GM23338 (cell line): ENCODE measurements around the gene OBSCN. TPM values are rescaled to one million over a fixed set of nuclear protein-coding genes. Genes with fewer than 3 reads are reported as not detected.

Experiments
- ATAC-seq: fragments of 200-7000 bp; cut with Tn5 transposase; 3 replicates; pipeline ENCODE4 v1.9.1; 2020
- DNase-seq: peaks from one replicate; pipeline ENCODE4 v3.0.0-alpha.2; 2015; ENCODE audit warnings: low spot score
- H2AFZ ChIP-seq: fragments of 200-600 bp; sonication (generic); 2 replicates; pipeline ENCODE4 v1.8.0; 2016; ENCODE audit warnings: antibody characterized with exemption, mild to moderate bottlenecking, moderate library complexity
- H3F3A ChIP-seq: fragments of 200-600 bp; sonication (generic); replicated peaks from 2 replicates; pipeline ENCODE4 v1.8.0; 2017; ENCODE audit warnings: antibody characterized with exemption, mixed run types, low read depth
- H3K27ac ChIP-seq: fragments of 200-600 bp; sonication (generic); 2 replicates; pipeline ENCODE4 v1.6.1; 2016; ENCODE audit warnings: low read depth
- H3K27me3 ChIP-seq: fragments of 200-600 bp; sonication (generic); 2 replicates; pipeline ENCODE4 v1.8.0; 2016; ENCODE audit warnings: mild to moderate bottlenecking, mixed run types, moderate library complexity; ENCODE audit not compliant: insufficient read depth
- H3K36me3 ChIP-seq: fragments of 200-600 bp; sonication (generic); 2 replicates; pipeline ENCODE4 v1.8.0; 2016; ENCODE audit warnings: mild to moderate bottlenecking; ENCODE audit not compliant: insufficient read depth
- H3K4me1 ChIP-seq: fragments of 200-600 bp; sonication (generic); 2 replicates; pipeline ENCODE4 v1.8.0; 2016; ENCODE audit warnings: mild to moderate bottlenecking, moderate library complexity; ENCODE audit not compliant: insufficient read depth
- H3K4me2 ChIP-seq: fragments of 200-600 bp; sonication (generic); 2 replicates; pipeline ENCODE4 v1.7.1; 2017; ENCODE audit warnings: mixed run types
- H3K4me3 ChIP-seq: fragments of 200-600 bp; sonication (generic); 2 replicates; pipeline ENCODE4 v1.6.1; 2016; ENCODE audit warnings: mixed run types
- H3K79me2 ChIP-seq: fragments of 200-600 bp; sonication (generic); replicated peaks from 2 replicates; pipeline ENCODE4 v1.8.0; 2017; ENCODE audit warnings: mild to moderate bottlenecking; ENCODE audit not compliant: insufficient read depth
- H3K9me2 ChIP-seq: fragments of 200-600 bp; sonication (generic); 2 replicates; pipeline ENCODE4 v1.8.0; 2017; ENCODE audit not compliant: insufficient read depth
- H4K20me1 ChIP-seq: fragments of 200-600 bp; sonication (generic); replicated peaks from 2 replicates; pipeline ENCODE4 v1.8.0; 2017; ENCODE audit warnings: mild to moderate bottlenecking; ENCODE audit not compliant: insufficient read depth
- H3K27ac Mint-ChIP-seq: 2 replicates; pipeline ENCODE4 v1.8.0; 2020; ENCODE audit warnings: inconsistent platforms, mild to moderate bottlenecking, moderate library complexity, mixed read lengths
- H3K27me3 Mint-ChIP-seq: 3 replicates; pipeline ENCODE4 v1.8.0; 2022; ENCODE audit warnings: low read depth, mild to moderate bottlenecking, moderate library complexity, mixed read lengths, inconsistent platforms; ENCODE audit not compliant: insufficient read depth, poor library complexity
- H3K36me3 Mint-ChIP-seq: 3 replicates; pipeline ENCODE4 v1.8.0; 2021; ENCODE audit warnings: low read depth, mild to moderate bottlenecking, inconsistent platforms, moderate library complexity, mixed read lengths
- H3K4me1 Mint-ChIP-seq: 3 replicates; pipeline ENCODE4 v1.8.0; 2020; ENCODE audit warnings: mild to moderate bottlenecking, inconsistent platforms, mixed read lengths
- H3K4me3 Mint-ChIP-seq: 3 replicates; pipeline ENCODE4 v1.8.0; 2021; ENCODE audit warnings: moderate library complexity, mild to moderate bottlenecking, inconsistent platforms, mixed read lengths
- H3K9me3 Mint-ChIP-seq: 3 replicates; pipeline ENCODE4 v1.8.0; 2020; ENCODE audit warnings: moderate library complexity, mild to moderate bottlenecking, inconsistent platforms, mixed read lengths
- CREB1 ChIP-seq: fragments of 250-450 bp; sonication (Bioruptor Pico); IDR thresholded peaks from 2 replicates; pipeline ENCODE4 v1.5.0; 2020; ENCODE audit warnings: low read depth, mild to moderate bottlenecking, moderate library complexity
- EZH2phosphoT487 ChIP-seq: fragments of 200-600 bp; sonication (generic); IDR thresholded peaks from one replicate; pipeline ENCODE4 v1.8.1; 2018; ENCODE audit warnings: antibody characterized with exemption; ENCODE audit not compliant: unreplicated experiment
- JUNB ChIP-seq: IDR thresholded peaks from one replicate; pipeline ENCODE4 v1.6.1; 2016; ENCODE audit warnings: antibody characterized with exemption; ENCODE audit not compliant: unreplicated experiment
- NANOG ChIP-seq: IDR thresholded peaks from 2 replicates; pipeline ENCODE4 v1.6.1; 2016; ENCODE audit warnings: antibody characterized with exemption, borderline replicate concordance
- POLR2AphosphoS5 ChIP-seq: IDR thresholded peaks from 2 replicates; pipeline ENCODE4 v1.6.1; 2016; ENCODE audit warnings: antibody characterized with exemption, low read depth
- ZNF331 ChIP-seq: fragments of 250-450 bp; sonication (Bioruptor Pico); IDR thresholded peaks from 2 replicates; pipeline ENCODE4 v1.5.0; 2020; ENCODE audit warnings: low read depth, mild to moderate bottlenecking, moderate library complexity
- polyA plus RNA-seq: library from polyadenylated mRNA; unstranded; fragments of >200 nt; fragmentation: Nextera tagmentation; extraction: Ambion mirVana; gene quantifications from 2 replicates; pipeline ENCODE4 v1.2.1, GENCODE V29; 2016
- total RNA-seq: library from RNA; depleted of rRNA; stranded (reverse); fragments of >200 nt; shearing (Covaris generic); gene quantifications from 2 replicates; pipeline ENCODE4 v1.2.3, GENCODE V29; 2014
- TF ChIP-seq, protein P1 (sequence below): IDR thresholded peaks from one replicate; pipeline ENCODE4 v1.6.1; 2018; ENCODE audit warnings: antibody characterized with exemption; ENCODE audit not compliant: unreplicated experiment
- TF ChIP-seq, protein P2 (sequence below), 2 experiments: fragments of 200-600 bp in 1 of 2; sonication (generic) in 1 of 2; conservative IDR thresholded peaks; 2 replicates each; pipeline versions ENCODE4 v1.5.1 to v1.6.1; 2016 to 2017; ENCODE audit warnings: antibody characterized with exemption in 2 of 2, low read depth in 2 of 2, mild to moderate bottlenecking in 2 of 2, moderate library complexity in 1 of 2
- TF ChIP-seq, protein P3 (sequence below): fragments of 250-450 bp; sonication (Bioruptor Pico); IDR thresholded peaks from 2 replicates; pipeline ENCODE4 v1.5.0; 2020; ENCODE audit warnings: mild to moderate bottlenecking, moderate library complexity

The OBSCN gene
- total and polyA plus RNA-seq, 2 experiments from 2014 or later = 8.4 to 38.5 TPM

DNA sequence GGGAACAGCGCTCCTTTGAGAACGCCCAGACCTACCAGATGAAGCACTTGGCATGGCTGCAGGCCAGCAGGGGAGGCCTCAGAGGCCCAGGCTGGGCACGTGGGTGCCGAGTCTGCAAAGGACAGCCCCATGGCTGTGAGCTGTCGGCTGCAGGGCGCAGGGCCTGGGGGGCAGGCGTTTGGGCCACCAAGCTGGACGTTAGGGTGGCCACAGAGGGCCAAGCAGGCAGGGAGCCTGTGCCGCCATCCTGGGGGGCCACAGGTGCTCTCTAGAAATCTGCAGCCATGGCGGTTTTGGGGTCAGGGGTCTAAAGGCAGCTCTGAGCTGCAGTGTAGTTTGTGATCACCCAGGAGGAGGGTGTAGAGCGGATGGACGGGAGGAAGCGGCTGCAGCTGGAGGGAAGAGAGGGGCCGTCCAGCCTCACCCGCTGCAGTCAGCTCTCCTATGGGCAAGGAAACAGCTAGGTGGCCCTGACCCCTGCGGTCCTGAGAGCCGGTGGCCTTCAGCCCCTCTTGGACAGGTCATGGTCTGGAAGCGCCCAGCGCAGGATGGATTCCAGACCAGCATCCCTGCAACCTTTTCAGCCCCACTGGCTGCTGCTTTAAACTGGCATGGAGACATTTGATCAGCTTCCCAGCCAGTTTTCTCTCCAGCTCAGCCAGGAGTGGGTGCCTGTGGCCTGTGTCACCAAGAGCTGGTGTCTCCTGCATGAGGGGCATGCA is 31.2 kb upstream of the OBSCN start:
- no peaks in the 10 kb centered on the region for H3K4me1 ChIP-seq
- H3K4me2 ChIP-seq = no peak overlapping the region
- Mint-ChIP-seq H3K4me1 (no peaks in the 10 kb centered on the region; the same call in 2 of the 3 replicates), H3K36me3 (peaks cover 2% of the 10 kb centered on the region; the same call in 1 of the 3 replicates), H3K9me3 (no peaks in the 10 kb centered on the region; the same call in 2 of the 3 replicates), H3K27me3 (peaks cover 10% of the 10 kb centered on the region), H3K27ac (no peak overlapping the region), H3K4me3 (no peak overlapping the region)
- no peak overlapping the region for H2AFZ ChIP-seq
- no peaks in the 10 kb centered on the region; the same call in 1 of the 2 replicates for H4K20me1 ChIP-seq
- no peak overlapping the region for H3K4me3 ChIP-seq
- no peaks in the 10 kb centered on the region for H3K9me2 ChIP-seq
- no peak for DNase-seq
- H3F3A ChIP-seq = peaks cover 4% of the 10 kb centered on the region; the same call in 1 of the 2 replicates
- no peak for TF ChIP-seq POLR2AphosphoS5
- TF ChIP-seq, protein P1, sequence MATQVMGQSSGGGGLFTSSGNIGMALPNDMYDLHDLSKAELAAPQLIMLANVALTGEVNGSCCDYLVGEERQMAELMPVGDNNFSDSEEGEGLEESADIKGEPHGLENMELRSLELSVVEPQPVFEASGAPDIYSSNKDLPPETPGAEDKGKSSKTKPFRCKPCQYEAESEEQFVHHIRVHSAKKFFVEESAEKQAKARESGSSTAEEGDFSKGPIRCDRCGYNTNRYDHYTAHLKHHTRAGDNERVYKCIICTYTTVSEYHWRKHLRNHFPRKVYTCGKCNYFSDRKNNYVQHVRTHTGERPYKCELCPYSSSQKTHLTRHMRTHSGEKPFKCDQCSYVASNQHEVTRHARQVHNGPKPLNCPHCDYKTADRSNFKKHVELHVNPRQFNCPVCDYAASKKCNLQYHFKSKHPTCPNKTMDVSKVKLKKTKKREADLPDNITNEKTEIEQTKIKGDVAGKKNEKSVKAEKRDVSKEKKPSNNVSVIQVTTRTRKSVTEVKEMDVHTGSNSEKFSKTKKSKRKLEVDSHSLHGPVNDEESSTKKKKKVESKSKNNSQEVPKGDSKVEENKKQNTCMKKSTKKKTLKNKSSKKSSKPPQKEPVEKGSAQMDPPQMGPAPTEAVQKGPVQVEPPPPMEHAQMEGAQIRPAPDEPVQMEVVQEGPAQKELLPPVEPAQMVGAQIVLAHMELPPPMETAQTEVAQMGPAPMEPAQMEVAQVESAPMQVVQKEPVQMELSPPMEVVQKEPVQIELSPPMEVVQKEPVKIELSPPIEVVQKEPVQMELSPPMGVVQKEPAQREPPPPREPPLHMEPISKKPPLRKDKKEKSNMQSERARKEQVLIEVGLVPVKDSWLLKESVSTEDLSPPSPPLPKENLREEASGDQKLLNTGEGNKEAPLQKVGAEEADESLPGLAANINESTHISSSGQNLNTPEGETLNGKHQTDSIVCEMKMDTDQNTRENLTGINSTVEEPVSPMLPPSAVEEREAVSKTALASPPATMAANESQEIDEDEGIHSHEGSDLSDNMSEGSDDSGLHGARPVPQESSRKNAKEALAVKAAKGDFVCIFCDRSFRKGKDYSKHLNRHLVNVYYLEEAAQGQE = no peak
- no peak for TF ChIP-seq EZH2phosphoT487
- TF ChIP-seq NANOG = no peak
- TF ChIP-seq, protein P2, sequence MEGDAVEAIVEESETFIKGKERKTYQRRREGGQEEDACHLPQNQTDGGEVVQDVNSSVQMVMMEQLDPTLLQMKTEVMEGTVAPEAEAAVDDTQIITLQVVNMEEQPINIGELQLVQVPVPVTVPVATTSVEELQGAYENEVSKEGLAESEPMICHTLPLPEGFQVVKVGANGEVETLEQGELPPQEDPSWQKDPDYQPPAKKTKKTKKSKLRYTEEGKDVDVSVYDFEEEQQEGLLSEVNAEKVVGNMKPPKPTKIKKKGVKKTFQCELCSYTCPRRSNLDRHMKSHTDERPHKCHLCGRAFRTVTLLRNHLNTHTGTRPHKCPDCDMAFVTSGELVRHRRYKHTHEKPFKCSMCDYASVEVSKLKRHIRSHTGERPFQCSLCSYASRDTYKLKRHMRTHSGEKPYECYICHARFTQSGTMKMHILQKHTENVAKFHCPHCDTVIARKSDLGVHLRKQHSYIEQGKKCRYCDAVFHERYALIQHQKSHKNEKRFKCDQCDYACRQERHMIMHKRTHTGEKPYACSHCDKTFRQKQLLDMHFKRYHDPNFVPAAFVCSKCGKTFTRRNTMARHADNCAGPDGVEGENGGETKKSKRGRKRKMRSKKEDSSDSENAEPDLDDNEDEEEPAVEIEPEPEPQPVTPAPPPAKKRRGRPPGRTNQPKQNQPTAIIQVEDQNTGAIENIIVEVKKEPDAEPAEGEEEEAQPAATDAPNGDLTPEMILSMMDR (conservative IDR thresholded peaks at IDR 0.05; ENCODE audit: low read depth in 2 of 2) = no peak
- TF ChIP-seq JUNB = no peak
- H3K27ac ChIP-seq = no peak overlapping the region
- no peaks in the 10 kb centered on the region for H3K36me3 ChIP-seq
- no peak for ATAC-seq
- 0 out of 2 replicates have a peak, but pooled peaks cover 3% of the 10 kb centered on the region for H3K79me2 ChIP-seq
- H3K27me3 ChIP-seq = no peaks in the 10 kb centered on the region

DNA sequence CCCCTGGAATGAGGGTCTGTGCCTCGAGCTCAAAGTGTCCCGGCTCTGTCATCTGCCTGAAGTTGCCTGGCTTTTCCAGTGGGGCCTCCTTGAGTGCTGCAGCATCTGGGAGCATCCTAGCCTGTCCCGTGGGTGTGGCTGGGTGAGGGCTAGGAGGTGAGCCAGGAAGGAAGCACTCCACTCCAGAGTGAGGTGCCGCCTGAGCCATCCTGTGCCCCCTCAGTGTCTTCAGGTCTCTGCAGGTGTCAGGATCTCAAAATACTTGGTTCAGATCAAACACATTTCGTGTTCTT is 30.7 kb upstream of the OBSCN start:
- H3K4me3 Mint-ChIP-seq = no peak overlapping the region
- Histone ChIP-seq H3K79me2 (0 out of 2 replicates have a peak, but pooled peaks cover 3% of the 10 kb centered on the region), H3K4me3 (no peak overlapping the region), H3K4me1 (no peaks in the 10 kb centered on the region), H3K9me2 (no peaks in the 10 kb centered on the region), H3K27ac (no peak overlapping the region), H2AFZ (no peak overlapping the region), H3K4me2 (no peak overlapping the region), H3K36me3 (no peaks in the 10 kb centered on the region), H4K20me1 (no peaks in the 10 kb centered on the region; the same call in 1 of the 2 replicates), H3K27me3 (no peaks in the 10 kb centered on the region), H3F3A (peaks cover 4% of the 10 kb centered on the region; the same call in 1 of the 2 replicates)
- H3K27me3 Mint-ChIP-seq = peaks cover 9% of the 10 kb centered on the region
- no peak for DNase-seq
- no peak for ATAC-seq
- no peaks in the 10 kb centered on the region; the same call in 2 of the 3 replicates for H3K9me3 Mint-ChIP-seq
- peaks cover 2% of the 10 kb centered on the region; the same call in 1 of the 3 replicates for H3K36me3 Mint-ChIP-seq
- H3K27ac Mint-ChIP-seq = no peak overlapping the region
- no peaks in the 10 kb centered on the region; the same call in 2 of the 3 replicates for H3K4me1 Mint-ChIP-seq
- no peak for TF ChIP-seq NANOG
- no peak for TF ChIP-seq ZNF331 (CRISPR knock-in tag)
- TF ChIP-seq EZH2phosphoT487 = no peak
- no peak for TF ChIP-seq CREB1
- TF ChIP-seq, protein P3, sequence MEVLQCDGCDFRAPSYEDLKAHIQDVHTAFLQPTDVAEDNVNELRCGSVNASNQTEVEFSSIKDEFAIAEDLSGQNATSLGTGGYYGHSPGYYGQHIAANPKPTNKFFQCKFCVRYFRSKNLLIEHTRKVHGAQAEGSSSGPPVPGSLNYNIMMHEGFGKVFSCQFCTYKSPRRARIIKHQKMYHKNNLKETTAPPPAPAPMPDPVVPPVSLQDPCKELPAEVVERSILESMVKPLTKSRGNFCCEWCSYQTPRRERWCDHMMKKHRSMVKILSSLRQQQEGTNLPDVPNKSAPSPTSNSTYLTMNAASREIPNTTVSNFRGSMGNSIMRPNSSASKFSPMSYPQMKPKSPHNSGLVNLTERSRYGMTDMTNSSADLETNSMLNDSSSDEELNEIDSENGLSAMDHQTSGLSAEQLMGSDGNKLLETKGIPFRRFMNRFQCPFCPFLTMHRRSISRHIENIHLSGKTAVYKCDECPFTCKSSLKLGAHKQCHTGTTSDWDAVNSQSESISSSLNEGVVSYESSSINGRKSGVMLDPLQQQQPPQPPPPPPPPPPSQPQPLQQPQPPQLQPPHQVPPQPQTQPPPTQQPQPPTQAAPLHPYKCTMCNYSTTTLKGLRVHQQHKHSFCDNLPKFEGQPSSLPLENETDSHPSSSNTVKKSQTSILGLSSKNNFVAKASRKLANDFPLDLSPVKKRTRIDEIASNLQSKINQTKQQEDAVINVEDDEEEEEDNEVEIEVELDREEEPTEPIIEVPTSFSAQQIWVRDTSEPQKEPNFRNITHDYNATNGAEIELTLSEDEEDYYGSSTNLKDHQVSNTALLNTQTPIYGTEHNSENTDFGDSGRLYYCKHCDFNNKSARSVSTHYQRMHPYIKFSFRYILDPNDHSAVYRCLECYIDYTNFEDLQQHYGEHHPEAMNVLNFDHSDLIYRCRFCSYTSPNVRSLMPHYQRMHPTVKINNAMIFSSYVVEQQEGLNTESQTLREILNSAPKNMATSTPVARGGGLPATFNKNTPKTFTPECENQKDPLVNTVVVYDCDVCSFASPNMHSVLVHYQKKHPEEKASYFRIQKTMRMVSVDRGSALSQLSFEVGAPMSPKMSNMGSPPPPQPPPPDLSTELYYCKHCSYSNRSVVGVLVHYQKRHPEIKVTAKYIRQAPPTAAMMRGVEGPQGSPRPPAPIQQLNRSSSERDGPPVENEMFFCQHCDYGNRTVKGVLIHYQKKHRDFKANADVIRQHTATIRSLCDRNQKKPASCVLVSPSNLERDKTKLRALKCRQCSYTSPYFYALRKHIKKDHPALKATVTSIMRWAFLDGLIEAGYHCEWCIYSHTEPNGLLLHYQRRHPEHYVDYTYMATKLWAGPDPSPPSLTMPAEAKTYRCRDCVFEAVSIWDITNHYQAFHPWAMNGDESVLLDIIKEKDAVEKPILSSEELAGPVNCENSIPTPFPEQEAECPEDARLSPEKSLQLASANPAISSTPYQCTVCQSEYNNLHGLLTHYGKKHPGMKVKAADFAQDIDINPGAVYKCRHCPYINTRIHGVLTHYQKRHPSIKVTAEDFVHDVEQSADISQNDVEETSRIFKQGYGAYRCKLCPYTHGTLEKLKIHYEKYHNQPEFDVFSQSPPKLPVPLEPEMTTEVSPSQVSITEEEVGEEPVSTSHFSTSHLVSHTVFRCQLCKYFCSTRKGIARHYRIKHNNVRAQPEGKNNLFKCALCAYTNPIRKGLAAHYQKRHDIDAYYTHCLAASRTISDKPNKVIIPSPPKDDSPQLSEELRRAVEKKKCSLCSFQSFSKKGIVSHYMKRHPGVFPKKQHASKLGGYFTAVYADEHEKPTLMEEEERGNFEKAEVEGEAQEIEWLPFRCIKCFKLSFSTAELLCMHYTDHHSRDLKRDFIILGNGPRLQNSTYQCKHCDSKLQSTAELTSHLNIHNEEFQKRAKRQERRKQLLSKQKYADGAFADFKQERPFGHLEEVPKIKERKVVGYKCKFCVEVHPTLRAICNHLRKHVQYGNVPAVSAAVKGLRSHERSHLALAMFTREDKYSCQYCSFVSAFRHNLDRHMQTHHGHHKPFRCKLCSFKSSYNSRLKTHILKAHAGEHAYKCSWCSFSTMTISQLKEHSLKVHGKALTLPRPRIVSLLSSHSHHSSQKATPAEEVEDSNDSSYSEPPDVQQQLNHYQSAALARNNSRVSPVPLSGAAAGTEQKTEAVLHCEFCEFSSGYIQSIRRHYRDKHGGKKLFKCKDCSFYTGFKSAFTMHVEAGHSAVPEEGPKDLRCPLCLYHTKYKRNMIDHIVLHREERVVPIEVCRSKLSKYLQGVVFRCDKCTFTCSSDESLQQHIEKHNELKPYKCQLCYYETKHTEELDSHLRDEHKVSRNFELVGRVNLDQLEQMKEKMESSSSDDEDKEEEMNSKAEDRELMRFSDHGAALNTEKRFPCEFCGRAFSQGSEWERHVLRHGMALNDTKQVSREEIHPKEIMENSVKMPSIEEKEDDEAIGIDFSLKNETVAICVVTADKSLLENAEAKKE (CRISPR knock-in tag) = no peak
